HCT116 (cell line): ENCODE results near the gene YTHDF1. TPM values are rescaled to one million over a fixed set of nuclear protein-coding genes. Genes with fewer than 3 reads are reported as not detected.

ENCODE experiments used
- ATAC-seq: fragments of 200-7000 bp; cut with Tn5 transposase; 2 replicates; pipeline ENCODE4 v1.9.1; 2020; ENCODE audit warnings: mild to moderate bottlenecking, moderate library complexity
- BruUV-seq: library from RNA; stranded (reverse); fragments of 400-500 nt; replicated peaks from 2 replicates; lab custom pipeline; 2021; lab: Mats Ljungman, UMichigan
- CTCF ChIA-PET: fragments of 300-600 bp; sonication (Branson Sonifier 250); formaldehyde crosslinking; loops from one replicate; lab custom pipeline; 2021; ENCODE audit warnings: antibody characterized with exemption; lab: Charles Lee
- POLR2A ChIA-PET: fragments of 300-600, 350-600 bp; sonication (Branson Sonifier 250); formaldehyde crosslinking; loops from one replicate; lab custom pipeline; 2021; ENCODE audit warnings: antibody characterized with exemption; lab: Charles Lee
- RAD21 ChIA-PET, 2 experiments: fragments of 300-600 bp; sonication (Branson Sonifier 250); formaldehyde crosslinking; loops; one replicate each; lab custom pipeline; 2023; ENCODE audit warnings: low total read pairs in 2 of 2; ENCODE audit not compliant: uncharacterized antibody in 2 of 2, unreplicated experiment in 2 of 2, low non-redundant PET in 1 of 2; lab: Charles Lee
- DNase-seq: peaks from one replicate; pipeline ENCODE4 v3.0.0-alpha.2; 2010; ENCODE audit warnings: low read depth, low spot score
- H2AFZ ChIP-seq: fragments of 200-600 bp; shearing (Covaris generic), sonication (generic); 2 replicates; pipeline ENCODE4 v1.6.1; 2017; ENCODE audit warnings: low read depth, mixed run types, mixed read lengths, antibody characterized with exemption, low read length; ENCODE audit not compliant: poor library complexity, severe bottlenecking
- H3K27ac ChIP-seq: 2 replicates; pipeline ENCODE4 v1.5.1; 2012; ENCODE audit warnings: low read depth, low read length
- H3K27me3 ChIP-seq: fragments of 200-600 bp; sonication (generic); 2 replicates; pipeline ENCODE4 v1.6.1; 2016; ENCODE audit warnings: mixed run types, low read length, mixed read lengths; ENCODE audit not compliant: insufficient read depth
- H3K36me3 ChIP-seq, 2 experiments: fragments of 200-500 bp in 1 of 2; fragments of 200-600 bp in 1 of 2; sonication (Bioruptor generic) in 1 of 2; sonication (generic) in 1 of 2; 2 replicates each; pipeline versions ENCODE4 v1.5.1 to v1.6.1; 2014 to 2016; ENCODE audit warnings: low read length in 2 of 2, inconsistent platforms in 1 of 2, mixed read lengths in 1 of 2, mixed run types in 1 of 2; ENCODE audit not compliant: insufficient read depth in 2 of 2, control insufficient read depth in 1 of 2
- H3K4me1 ChIP-seq, 2 experiments: fragments of 200-600 bp in 1 of 2; sonication (generic) in 1 of 2; 2 replicates each; pipeline versions ENCODE4 v1.5.1 to v1.6.1; 2012 to 2017; ENCODE audit warnings: low read length in 2 of 2, inconsistent platforms in 1 of 2, mild to moderate bottlenecking in 1 of 2, mixed read lengths in 1 of 2, mixed run types in 1 of 2, moderate library complexity in 1 of 2; ENCODE audit not compliant: insufficient read depth in 2 of 2, control insufficient read depth in 1 of 2
- H3K4me2 ChIP-seq: fragments of 200-600 bp; sonication (generic); 2 replicates; pipeline ENCODE4 v1.6.1; 2017; ENCODE audit warnings: mixed run types, low read length, mixed read lengths
- H3K4me3 ChIP-seq, 2 experiments: fragments of 200-600 bp in 1 of 2; sonication (generic) in 1 of 2; replicated peaks in 1 of 2; 2 replicates each; pipeline ENCODE4 v1.5.1; 2011 to 2016; ENCODE audit warnings: low read length in 2 of 2, control low read depth in 1 of 2, low read depth in 1 of 2, mild to moderate bottlenecking in 1 of 2, mixed read lengths in 1 of 2, mixed run types in 1 of 2
- H3K79me2 ChIP-seq: fragments of 200-600 bp; sonication (generic); 2 replicates; pipeline ENCODE4 v1.6.1; 2017; ENCODE audit warnings: mild to moderate bottlenecking, mixed run types, low read length, moderate library complexity, mixed read lengths; ENCODE audit not compliant: insufficient read depth
- H3K9ac ChIP-seq: fragments of 200-600 bp; sonication (generic); 2 replicates; pipeline ENCODE4 v1.6.1; 2016; ENCODE audit warnings: low read length, mixed read lengths
- H3K9me2 ChIP-seq: fragments of 200-600 bp; sonication (generic), shearing (Covaris generic); 2 replicates; pipeline ENCODE4 v1.6.1; 2017; ENCODE audit warnings: mixed run types, mild to moderate bottlenecking, moderate library complexity; ENCODE audit not compliant: insufficient read depth
- H3K9me3 ChIP-seq, 2 experiments: fragments of 200-500 bp in 1 of 2; fragments of 200-600 bp in 1 of 2; sonication (Bioruptor generic) in 1 of 2; sonication (generic) in 1 of 2; 2 replicates each; pipeline ENCODE4 v1.6.1; 2014 to 2017; ENCODE audit warnings: low read length in 2 of 2, mixed read lengths in 2 of 2, inconsistent platforms in 1 of 2, low read depth in 1 of 2, mild to moderate bottlenecking in 1 of 2, mixed run types in 1 of 2, moderate library complexity in 1 of 2; ENCODE audit not compliant: control insufficient read depth in 1 of 2, insufficient read depth in 1 of 2
- H4K20me1 ChIP-seq: fragments of 200-600 bp; sonication (generic), shearing (Covaris generic); 2 replicates; pipeline ENCODE4 v1.6.1; 2017; ENCODE audit warnings: mixed run types, mild to moderate bottlenecking, moderate library complexity; ENCODE audit not compliant: insufficient read depth
- CBX3 ChIP-seq: IDR thresholded peaks from 2 replicates; pipeline ENCODE4 v1.6.1; 2012; ENCODE audit warnings: low read depth
- CEBPB ChIP-seq: IDR thresholded peaks from 2 replicates; pipeline ENCODE4 v1.6.1; 2012; ENCODE audit warnings: low read depth
- CTCF ChIP-seq, 3 experiments: fragments of 200-600 bp in 1 of 3; sonication (generic) in 1 of 3; IDR thresholded peaks in 2 of 3; conservative IDR thresholded peaks in 1 of 3; 2 replicates each; pipeline ENCODE4 v1.5.1; 2012 to 2017; ENCODE audit warnings: low read depth in 2 of 3, low read length in 2 of 3, antibody characterized with exemption in 1 of 3, borderline replicate concordance in 1 of 3, control low read depth in 1 of 3, mild to moderate bottlenecking in 1 of 3, mixed read lengths in 1 of 3, mixed run types in 1 of 3, moderate library complexity in 1 of 3; ENCODE audit not compliant: insufficient read depth in 1 of 3
- EZH2 ChIP-seq: fragments of 200-600 bp; sonication (generic); IDR thresholded peaks from 2 replicates; pipeline ENCODE4 v1.6.1; 2017; ENCODE audit warnings: antibody characterized with exemption, mixed run types
- EZH2phosphoT487 ChIP-seq: fragments of 200-600 bp; IDR thresholded peaks from 2 replicates; pipeline ENCODE4 v1.6.1; 2018; ENCODE audit warnings: antibody characterized with exemption, borderline replicate concordance
- JUND ChIP-seq: IDR thresholded peaks from 2 replicates; pipeline ENCODE4 v1.6.1; 2012
- MAX ChIP-seq: IDR thresholded peaks from 2 replicates; pipeline ENCODE4 v1.6.1; 2012
- POLR2A ChIP-seq: IDR thresholded peaks from 2 replicates; pipeline ENCODE4 v1.7.0; 2011; ENCODE audit warnings: borderline replicate concordance; ENCODE audit not compliant: insufficient read depth, insufficient read length; ENCODE audit errors: extremely low read depth
- POLR2AphosphoS5 ChIP-seq: IDR thresholded peaks from 2 replicates; pipeline ENCODE4 v1.6.1; 2011; ENCODE audit warnings: mild to moderate bottlenecking, low read depth, low read length, moderate library complexity
- RAD21 ChIP-seq: IDR thresholded peaks from 2 replicates; pipeline ENCODE4 v1.6.1; 2012; ENCODE audit warnings: low read depth, mild to moderate bottlenecking
- SIN3A ChIP-seq: IDR thresholded peaks from 2 replicates; pipeline ENCODE4 v1.6.1; 2012; ENCODE audit warnings: low read depth
- SRF ChIP-seq: IDR thresholded peaks from 2 replicates; pipeline ENCODE4 v1.6.1; 2012; ENCODE audit warnings: low read depth
- TCF7L2 ChIP-seq: IDR thresholded peaks from 2 replicates; pipeline ENCODE4 v1.7.0; 2011; ENCODE audit warnings: borderline replicate concordance, inconsistent platforms; ENCODE audit not compliant: insufficient read depth, insufficient read length; ENCODE audit errors: extremely low read depth
- YY1 ChIP-seq: IDR thresholded peaks from 2 replicates; pipeline ENCODE4 v1.6.1; 2011; ENCODE audit warnings: low read length, low read depth, moderate library complexity, mild to moderate bottlenecking; ENCODE audit not compliant: insufficient replicate concordance; ENCODE audit errors: extremely low read depth
- intact Hi-C: fragments of 100-400 bp; cut with micrococcal nuclease; formaldehyde crosslinking; loops from 2 replicates; pipeline ENCODE4 v1.10.0; 2022
- total RNA-seq: library from RNA; stranded (reverse); gene quantifications from one replicate; pipeline ENCODE4 v1.2.1, GENCODE V29; 2021; ENCODE audit not compliant: unreplicated experiment

The YTHDF1 gene
- total RNA-seq, 1 experiment from 2014 or later, result 42.8 TPM

GRCh38 chr20:63223121-63223825 is 7.3 kb upstream of the YTHDF1 start:
- no peaks in the 10 kb centered on the region for H3K9me2 ChIP-seq
- no peak overlapping the region for H2AFZ ChIP-seq
- H3K4me1 ChIP-seq, result peaks cover 15 to 28% of the 10 kb centered on the region in 2 experiments
- ChIA-PET POLR2A (interaction anchor here (1.5 to 2.0 kb wide), 5 partner anchors 8 to 49 kb away, joined by 3 to 11 read pairs (median 6); partner anchors contain the start of gene ARFGAP1), CTCF (interaction anchor here (0.6 to 4.3 kb wide), 30 partner anchors 9 to 750 kb away, joined by 3 to 107 read pairs (median 6); partner anchors contain the start of genes ARFGAP1, BIRC7 and PTK6), RAD21 (interaction anchor here (0.6 to 1.5 kb wide), 9 partner anchors 8 to 63 kb away, joined by 3 to 7 read pairs (median 3); no protein-coding TSS in a partner anchor)
- H3K9ac ChIP-seq, result no peak overlapping the region
- no peak overlapping the region for H3K4me3 ChIP-seq
- TF ChIP-seq CTCF (IDR thresholded peaks at IDR 0.05 in 2 of 3, conservative IDR thresholded peaks at IDR 0.05 in 1 of 3; ENCODE audit: borderline replicate concordance in 1 of 3, insufficient read depth in 1 of 3, low read depth in 2 of 3, low read length in 2 of 3) (peak; percentile 86 to 95 (median 88)), RAD21 (peak; percentile 96), SRF (no peak)
- no peaks in the 10 kb centered on the region for H3K79me2 ChIP-seq
- H3K4me2 ChIP-seq, result no peak overlapping the region
- DNase-seq, result no peak
- ATAC-seq, result peak; percentile 78
- no peak overlapping the region for H3K27ac ChIP-seq
- no peaks in the 10 kb centered on the region for H4K20me1 ChIP-seq
- BruUV-seq, result no TSS peak
- H3K36me3 ChIP-seq, result no peaks in the 10 kb centered on the region
- intact Hi-C loops, result loop anchor here (1.0 to 2.0 kb wide), 2 partner anchors 28 to 68 kb away; no protein-coding TSS in a partner anchor
- H3K9me3 ChIP-seq, result no peaks in the 10 kb centered on the region
- no peaks in the 10 kb centered on the region for H3K27me3 ChIP-seq

- no peaks in the 10 kb centered on the region for H3K9me3 ChIP-seq
- ChIA-PET CTCF (interaction anchor here (0.9 to 4.3 kb wide), 9 partner anchors 8 to 295 kb away, joined by 3 to 107 read pairs (median 9); partner anchors contain the start of gene BIRC7), RAD21 (interaction anchor here (1.2 to 1.5 kb wide), 2 partner anchors 29 to 43 kb away, joined by 3 to 7 read pairs; no protein-coding TSS in a partner anchor), POLR2A (interaction anchor here (1.7 kb wide), 1 partner anchor 50 kb away, joined by 6 read pairs; the partner anchor contains the start of gene ARFGAP1)
- intact Hi-C loops, result loop anchor here (2.0 kb wide), 1 partner anchor 68 kb away; no protein-coding TSS in a partner anchor
- no peaks in the 10 kb centered on the region for H3K9me2 ChIP-seq
- no peaks in the 10 kb centered on the region for H3K79me2 ChIP-seq
- DNase-seq (no peak), ATAC-seq (no peak)
- H2AFZ ChIP-seq, result no peak overlapping the region
- no peaks in the 10 kb centered on the region for H4K20me1 ChIP-seq
- H3K27ac ChIP-seq, result no peak overlapping the region
- H3K9ac ChIP-seq, result no peak overlapping the region
- H3K36me3 ChIP-seq, result no peaks in the 10 kb centered on the region
- no peaks in the 10 kb centered on the region for H3K27me3 ChIP-seq
- BruUV-seq, result no TSS peak
- no peak overlapping the region for H3K4me3 ChIP-seq
- H3K4me2 ChIP-seq, result no peak overlapping the region
- peaks cover 15 to 28% of the 10 kb centered on the region in 2 experiments for H3K4me1 ChIP-seq
- TF ChIP-seq POLR2A, result no peak
- no peak for TF ChIP-seq YY1
- no peak for TF ChIP-seq TCF7L2
- TF ChIP-seq EZH2phosphoT487, result no peak
- TF ChIP-seq MAX, result no peak
- no peak for TF ChIP-seq POLR2AphosphoS5
- TF ChIP-seq CBX3, result no peak
- TF ChIP-seq EZH2, result no peak
- TF ChIP-seq SIN3A, result no peak
- no peak for TF ChIP-seq CEBPB
- no peak for TF ChIP-seq JUND
- no peak for TF ChIP-seq SRF
Measured at GRCh38 chr20:63222541-63222940, 6.6 kb upstream of the YTHDF1 start.
